Liver (tissue), 9 donors: ENCODE measurements around the gene HEATR5A. TPM values are rescaled to one million over a fixed set of nuclear protein-coding genes. Genes with fewer than 3 reads are reported as not detected.
A peak's percentile ranks its signal among the peaks of the same experiment; 100 is the strongest.

Source experiments
- DNase-seq: peaks from one replicate; pipeline ENCODE4 v3.0.0-alpha.2; 2017; ENCODE audit warnings: low spot score
- H3K27ac ChIP-seq, 2 donors: one replicate each; pipeline ENCODE4 v1.7.0; 2013; ENCODE audit warnings: inconsistent platforms in 2 of 2, low read length in 2 of 2, control low read depth in 1 of 2, low read depth in 1 of 2, mild to moderate bottlenecking in 1 of 2
- H3K27me3 ChIP-seq, 4 donors: one replicate each; pipeline versions ENCODE4 v1.6.1 to v1.7.0; 2013; ENCODE audit warnings: low read length in 3 of 4, inconsistent platforms in 1 of 4, mild to moderate bottlenecking in 1 of 4, moderate library complexity in 1 of 4; ENCODE audit not compliant: control insufficient read depth in 4 of 4, insufficient read depth in 4 of 4
- H3K36me3 ChIP-seq, 4 donors: one replicate each; pipeline versions ENCODE4 v1.6.1 to v1.7.0; 2013; ENCODE audit warnings: low read length in 3 of 4, mild to moderate bottlenecking in 3 of 4, low read depth in 1 of 4, moderate library complexity in 1 of 4; ENCODE audit not compliant: control insufficient read depth in 4 of 4, insufficient read depth in 3 of 4
- H3K4me1 ChIP-seq, 4 donors: one replicate each; pipeline versions ENCODE4 v1.6.1 to v1.7.0; 2013; ENCODE audit warnings: low read length in 3 of 4, mild to moderate bottlenecking in 3 of 4, moderate library complexity in 1 of 4; ENCODE audit not compliant: control insufficient read depth in 4 of 4, insufficient read depth in 4 of 4
- H3K4me3 ChIP-seq, 3 donors: one replicate each; pipeline versions ENCODE4 v1.6.1 to v1.7.0; 2013; ENCODE audit warnings: low read length in 3 of 3, control low read depth in 1 of 3, low read depth in 1 of 3, mild to moderate bottlenecking in 1 of 3
- H3K9ac ChIP-seq, 2 donors: one replicate each; pipeline ENCODE4 v1.7.0; 2013; ENCODE audit warnings: low read length in 2 of 2, mild to moderate bottlenecking in 2 of 2, moderate library complexity in 2 of 2, control low read depth in 1 of 2, low read depth in 1 of 2
- H3K9me3 ChIP-seq, 4 donors: one replicate each; pipeline versions ENCODE4 v1.6.1 to v1.7.0; 2013; ENCODE audit warnings: low read length in 3 of 4; ENCODE audit not compliant: control insufficient read depth in 4 of 4
- CTCF ChIP-seq: fragments of 150-350 bp; IDR thresholded peaks from 2 replicates; pipeline ENCODE4 v1.5.1; 2017; ENCODE audit warnings: improper control_type of control experiment, low read depth, low read length; ENCODE audit not compliant: missing input control
- EGR1 ChIP-seq, 2 donors: IDR thresholded peaks; 2 replicates each; pipeline ENCODE4 v1.6.1; 2016 to 2018; ENCODE audit warnings: antibody characterized with exemption in 2 of 2, low read depth in 2 of 2
- FOXA1 ChIP-seq: IDR thresholded peaks from 2 replicates; pipeline ENCODE4 v1.6.1; 2016; ENCODE audit warnings: antibody characterized with exemption
- FOXA2 ChIP-seq: IDR thresholded peaks from 2 replicates; pipeline ENCODE4 v1.6.1; 2016; ENCODE audit warnings: antibody characterized with exemption
- GABPA ChIP-seq, 2 donors: IDR thresholded peaks in 1 of 2; conservative IDR thresholded peaks in 1 of 2; 2 replicates each; pipeline ENCODE4 v1.6.1; 2016; ENCODE audit warnings: antibody characterized with exemption in 2 of 2, mild to moderate bottlenecking in 1 of 2, moderate library complexity in 1 of 2
- HNF4A ChIP-seq, 2 donors: conservative IDR thresholded peaks; 2 replicates each; pipeline ENCODE4 v1.6.1; 2016; ENCODE audit warnings: antibody characterized with exemption in 2 of 2, mild to moderate bottlenecking in 2 of 2
- HNF4G ChIP-seq: IDR thresholded peaks from 2 replicates; pipeline ENCODE4 v1.6.1; 2016; ENCODE audit warnings: antibody characterized with exemption
- JUND ChIP-seq, 2 donors: IDR thresholded peaks; 2 replicates each; pipeline ENCODE4 v1.6.1; 2016; ENCODE audit warnings: antibody characterized with exemption in 2 of 2
- MAX ChIP-seq: IDR thresholded peaks from 2 replicates; pipeline ENCODE4 v1.6.1; 2016; ENCODE audit warnings: antibody characterized with exemption
- NR2F2 ChIP-seq: IDR thresholded peaks from 2 replicates; pipeline ENCODE4 v1.6.1; 2016; ENCODE audit warnings: antibody characterized with exemption
- RAD21 ChIP-seq, 2 donors: IDR thresholded peaks; 2 replicates each; pipeline ENCODE4 v1.6.1; 2016; ENCODE audit warnings: antibody characterized with exemption in 2 of 2, mild to moderate bottlenecking in 2 of 2
- REST ChIP-seq: IDR thresholded peaks from 2 replicates; pipeline ENCODE4 v1.6.1; 2016; ENCODE audit warnings: antibody characterized with exemption, mild to moderate bottlenecking
- RXRA ChIP-seq, 2 donors: IDR thresholded peaks; 2 replicates each; pipeline ENCODE4 v1.6.1; 2017 to 2018; ENCODE audit warnings: antibody characterized with exemption in 2 of 2, mild to moderate bottlenecking in 1 of 2
- SP1 ChIP-seq: IDR thresholded peaks from 2 replicates; pipeline ENCODE4 v1.6.1; 2018; ENCODE audit warnings: antibody characterized with exemption, mild to moderate bottlenecking
- TAF1 ChIP-seq: conservative IDR thresholded peaks from 2 replicates; pipeline ENCODE4 v1.6.1; 2016; ENCODE audit warnings: antibody characterized with exemption, mild to moderate bottlenecking
- YY1 ChIP-seq: IDR thresholded peaks from 2 replicates; pipeline ENCODE4 v1.6.1; 2016; ENCODE audit warnings: antibody characterized with exemption, mild to moderate bottlenecking
- WGBS: extraction: QIAGEN DNeasy Blood & Tissue Kit; methylation state at CpG from one replicate; pipeline ENCODE4 v1.1.7; 2013; 5-methylcytosine and 5-hydroxymethylcytosine counted together
- polyA plus RNA-seq, 2 donors: library from polyadenylated mRNA; stranded (reverse) in 1 of 2; unstranded in 1 of 2; fragments of 200-250 nt in 1 of 2; fragments of >200 nt in 1 of 2; fragmentation: Nextera tagmentation in 1 of 2; extraction: Ambion mirVana in 1 of 2; gene quantifications; one replicate each; pipeline versions ENCODE4 v1.2.1 to v1.2.3, GENCODE V29; 2013 to 2015
- total RNA-seq, 2 donors: library from RNA; depleted of rRNA; stranded (reverse); fragments of >200 nt; gene quantifications; one replicate each; pipeline ENCODE4 v1.2.3, GENCODE V29; 2014
- TF ChIP-seq, protein P1 (sequence below): IDR thresholded peaks from 2 replicates; pipeline ENCODE4 v1.6.1; 2016; ENCODE audit warnings: antibody characterized with exemption
- donor health status: healthy.
- donor health status: healthy.
- donor health status: healthy.
- donor health status: healthy.
- donor health status: healthy.

Gene HEATR5A
- total and polyA plus RNA-seq, 4 donors, result 7.3 to 22.8 (median 10.1) TPM

DNA sequence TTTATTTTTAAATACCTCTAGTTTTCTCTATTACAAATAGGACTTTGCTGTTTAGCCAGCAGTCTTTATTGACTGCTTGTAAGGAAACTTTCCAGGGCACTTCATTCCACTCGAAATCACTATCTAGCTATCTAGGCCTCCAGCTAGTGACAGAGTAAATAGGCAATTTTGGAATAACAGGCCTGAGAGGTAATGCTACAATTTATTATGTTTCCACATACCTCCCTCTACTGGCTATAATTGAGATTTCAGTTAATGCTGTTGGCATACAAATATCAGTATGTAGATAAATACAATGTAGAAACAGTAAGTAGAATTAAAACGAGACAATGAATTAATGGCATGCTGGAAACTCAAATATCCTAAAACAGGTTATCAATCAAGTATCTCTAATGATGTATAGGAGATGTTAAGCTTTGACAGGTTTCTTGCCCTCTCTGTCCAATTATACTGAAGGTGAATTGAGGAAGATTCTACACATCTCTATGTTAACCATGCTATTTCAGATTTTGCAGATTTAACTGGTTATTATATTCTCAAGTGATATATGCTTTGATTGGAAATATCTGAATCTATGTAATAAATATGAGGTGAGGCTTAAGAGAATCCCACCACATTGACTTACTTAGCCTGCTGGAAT is 29.7 kb upstream of the HEATR5A start:
- H3K4me1 ChIP-seq, result no peaks in the 10 kb centered on the region
- H3K9ac ChIP-seq, result no peak overlapping the region
- no peak overlapping the region for H3K4me3 ChIP-seq
- DNase-seq, result no peak
- peaks cover 2 to 15% (median 9%) of the 10 kb centered on the region in 4 donors for H3K36me3 ChIP-seq
- TF ChIP-seq GABPA (IDR thresholded peaks at IDR 0.05 in 1 of 2, conservative IDR thresholded peaks at IDR 0.05 in 1 of 2) (no peak), CTCF (peak; percentile 57), JUND (IDR thresholded peaks at IDR 0.05) (no peak), RAD21 (IDR thresholded peaks at IDR 0.05) (peak; percentile 77 to 85), FOXA2 (peak; percentile 25), MAX (no peak)
- no peak overlapping the region for H3K27ac ChIP-seq
- WGBS, result 19% methylated on average over 2 of the region's 2 CpGs
- no peaks in the 10 kb centered on the region for H3K9me3 ChIP-seq
- H3K27me3 ChIP-seq, result no peaks in the 10 kb centered on the region

GRCh38 chr14:31449136-31449535 is 28.8 kb upstream of the HEATR5A start:
- no peak for DNase-seq
- no peak overlapping the region for H3K4me3 ChIP-seq
- no peaks in the 10 kb centered on the region for H3K9me3 ChIP-seq
- H3K27me3 ChIP-seq, result no peaks in the 10 kb centered on the region
- H3K9ac ChIP-seq, result no peak overlapping the region
- H3K36me3 ChIP-seq, result peaks cover 0 to 15% (median 9%) of the 10 kb centered on the region in 4 donors
- 70% methylated on average over 8 of the region's 8 CpGs for WGBS
- no peak overlapping the region for H3K27ac ChIP-seq
- H3K4me1 ChIP-seq, result no peaks in the 10 kb centered on the region
- TF ChIP-seq HNF4G, result no peak
- TF ChIP-seq JUND (IDR thresholded peaks at IDR 0.05), result no peak
- TF ChIP-seq EGR1 (IDR thresholded peaks at IDR 0.05; ENCODE audit: low read depth in 2 of 2), result no peak
- TF ChIP-seq MAX, result no peak
- no peak for TF ChIP-seq CTCF
- no peak for TF ChIP-seq YY1

DNA sequence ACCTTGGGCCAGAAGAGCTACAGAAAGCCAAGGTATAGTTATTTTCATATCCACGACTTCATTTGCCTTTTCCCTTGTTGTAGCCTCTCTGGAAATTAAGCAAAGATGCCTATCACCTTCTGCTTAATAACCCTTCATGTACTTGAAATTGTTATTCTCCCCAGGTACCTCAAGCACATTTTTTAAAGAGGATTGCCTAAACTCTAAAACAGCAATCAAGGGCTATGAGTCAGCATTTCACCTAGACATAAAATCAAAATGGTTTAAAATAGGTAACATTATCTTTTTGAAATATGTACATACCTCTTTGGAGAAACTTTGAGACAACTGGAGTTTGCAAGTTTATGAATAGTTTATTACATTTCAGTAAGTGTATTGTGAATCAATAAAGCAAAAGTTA is 25.4 kb upstream of the HEATR5A start:
- Histone ChIP-seq H3K4me1 (no peaks in the 10 kb centered on the region), H3K9me3 (no peaks in the 10 kb centered on the region), H3K4me3 (no peak overlapping the region), H3K36me3 (peaks cover 0 to 2% (median 0%) of the 10 kb centered on the region in 4 donors), H3K27me3 (no peaks in the 10 kb centered on the region), H3K9ac (no peak overlapping the region), H3K27ac (no peak overlapping the region)
- WGBS, result 92% methylated on average over 1 of the region's 1 CpG
- no peak for DNase-seq
- TF ChIP-seq EGR1 (IDR thresholded peaks at IDR 0.05; ENCODE audit: low read depth in 2 of 2) (no peak), TAF1 (no peak), REST (no peak), SP1 (no peak), HNF4A (conservative IDR thresholded peaks at IDR 0.05) (no peak), NR2F2 (no peak), YY1 (no peak), JUND (IDR thresholded peaks at IDR 0.05) (no peak), FOXA2 (no peak), RXRA (IDR thresholded peaks at IDR 0.05) (no peak), FOXA1 (no peak), MAX (no peak), GABPA (IDR thresholded peaks at IDR 0.05 in 1 of 2, conservative IDR thresholded peaks at IDR 0.05 in 1 of 2) (no peak), RAD21 (IDR thresholded peaks at IDR 0.05) (no peak)
- TF ChIP-seq, protein P1, sequence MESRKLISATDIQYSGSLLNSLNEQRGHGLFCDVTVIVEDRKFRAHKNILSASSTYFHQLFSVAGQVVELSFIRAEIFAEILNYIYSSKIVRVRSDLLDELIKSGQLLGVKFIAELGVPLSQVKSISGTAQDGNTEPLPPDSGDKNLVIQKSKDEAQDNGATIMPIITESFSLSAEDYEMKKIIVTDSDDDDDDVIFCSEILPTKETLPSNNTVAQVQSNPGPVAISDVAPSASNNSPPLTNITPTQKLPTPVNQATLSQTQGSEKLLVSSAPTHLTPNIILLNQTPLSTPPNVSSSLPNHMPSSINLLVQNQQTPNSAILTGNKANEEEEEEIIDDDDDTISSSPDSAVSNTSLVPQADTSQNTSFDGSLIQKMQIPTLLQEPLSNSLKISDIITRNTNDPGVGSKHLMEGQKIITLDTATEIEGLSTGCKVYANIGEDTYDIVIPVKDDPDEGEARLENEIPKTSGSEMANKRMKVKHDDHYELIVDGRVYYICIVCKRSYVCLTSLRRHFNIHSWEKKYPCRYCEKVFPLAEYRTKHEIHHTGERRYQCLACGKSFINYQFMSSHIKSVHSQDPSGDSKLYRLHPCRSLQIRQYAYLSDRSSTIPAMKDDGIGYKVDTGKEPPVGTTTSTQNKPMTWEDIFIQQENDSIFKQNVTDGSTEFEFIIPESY, result no peak
